Stimulated activated CD8-positive, alpha-beta memory T cell treated with anti-CD3 and anti-CD28 coated beads, Interleukin-4, amount 100 ng/mL, for 1 hour (primary cell): ENCODE measurements around the gene INPP4A.

ENCODE experiments used
- DNase-seq, 2 donors: peaks; one replicate each; pipeline ENCODE4 v3.0.0-alpha.2; 2020; ENCODE audit warnings: low read depth in 2 of 2, low spot score in 1 of 2

INPP4A gene

GRCh38 chr2:98474979-98475632 is 30.4 kb downstream of the INPP4A start:
- no peak for DNase-seq

- DNase-seq = no peak
Measured at GRCh38 chr2:98476192-98476868, 31.7 kb downstream of the INPP4A start.

DNA sequence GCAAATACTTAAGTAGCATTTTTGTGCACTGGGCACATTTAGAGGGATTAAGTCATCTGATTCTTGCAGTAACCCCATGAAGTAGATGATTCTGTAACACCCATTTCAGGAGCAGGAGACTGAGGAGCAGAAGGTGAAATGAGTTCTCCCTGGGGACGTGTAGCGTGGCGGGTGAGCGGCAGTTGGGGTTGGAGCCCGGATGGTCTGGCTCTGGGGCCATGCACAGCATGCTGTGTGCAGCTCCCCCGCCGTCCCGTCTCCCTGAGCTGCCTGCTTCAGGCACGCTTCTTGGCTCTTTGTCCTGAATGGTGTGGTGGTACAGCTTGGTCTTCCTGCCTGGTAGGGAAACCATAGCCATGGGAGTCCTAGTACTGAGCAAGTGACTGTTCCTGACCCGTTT is 32.4 kb downstream of the INPP4A start:
- DNase-seq = no peak

GRCh38 chr2:98477506-98477905 is 32.8 kb downstream of the INPP4A start:
- no peak for DNase-seq

DNA sequence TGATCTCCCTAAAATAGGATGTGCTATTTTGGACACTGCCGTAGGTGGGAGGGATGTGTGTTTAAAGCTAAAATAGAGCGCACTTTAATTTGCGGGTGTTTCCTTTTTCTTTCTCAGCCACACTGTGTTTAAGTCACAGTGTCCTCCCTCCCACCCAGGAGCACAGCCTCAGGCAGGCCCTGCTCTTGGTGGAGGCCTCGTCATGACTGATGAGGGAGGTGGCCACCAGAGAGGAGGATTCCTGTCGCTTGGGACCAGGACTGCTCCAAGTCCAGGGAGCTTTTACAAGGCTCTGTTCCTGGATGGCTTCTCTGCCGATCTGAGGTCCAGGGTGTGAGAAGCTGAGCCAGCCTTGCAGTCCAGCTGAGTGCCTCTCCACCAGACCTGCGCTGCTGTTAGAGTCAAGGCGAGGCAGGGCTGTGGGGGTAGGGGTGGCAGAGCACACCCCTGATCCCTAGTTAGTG is 33.5 kb downstream of the INPP4A start:
- no peak for DNase-seq

DNA sequence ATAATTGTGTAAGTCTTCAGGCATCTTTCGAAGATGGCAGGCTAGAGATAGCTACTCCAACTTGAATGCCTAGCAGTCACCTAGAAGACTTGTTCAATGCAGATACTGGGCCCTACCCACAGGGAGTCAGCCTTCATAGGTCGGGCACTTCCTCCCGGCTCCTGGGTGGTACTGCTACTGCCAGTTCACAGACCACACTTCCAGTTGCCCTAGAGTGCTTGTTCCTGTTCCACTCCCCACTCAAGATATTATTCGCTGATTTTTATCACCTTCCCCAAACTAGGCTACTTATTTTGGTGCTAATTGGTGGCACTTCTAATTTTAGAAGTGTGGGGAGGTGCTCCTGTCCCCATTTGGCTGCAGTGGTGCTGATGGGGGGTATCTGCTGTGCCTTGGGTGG is 34.2 kb downstream of the INPP4A start:
- no peak for DNase-seq

DNA sequence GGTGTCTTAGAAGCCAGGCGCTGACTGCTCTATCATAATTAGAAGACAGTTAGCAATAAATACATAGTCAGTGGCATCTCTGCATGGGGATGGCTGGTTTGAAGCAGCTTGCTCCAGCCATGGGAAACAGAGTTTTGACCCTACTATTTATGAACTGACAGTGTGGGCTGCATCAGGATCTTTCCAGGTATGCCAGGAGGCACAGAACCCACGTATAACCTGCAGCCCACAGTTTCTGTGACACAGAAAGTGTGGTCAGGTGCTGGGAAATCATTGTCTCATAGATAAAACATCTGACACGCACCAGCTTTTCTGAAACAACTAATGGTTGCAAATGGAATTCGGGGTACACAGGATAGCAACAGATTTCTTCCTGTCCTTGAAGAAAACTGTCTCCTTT is 34.7 kb downstream of the INPP4A start:
- DNase-seq = no peak

GRCh38 chr2:98479959-98480524 is 35.4 kb downstream of the INPP4A start:
- DNase-seq = no peak

GRCh38 chr2:98480598-98480997 is 35.9 kb downstream of the INPP4A start:
- DNase-seq = no peak

DNA sequence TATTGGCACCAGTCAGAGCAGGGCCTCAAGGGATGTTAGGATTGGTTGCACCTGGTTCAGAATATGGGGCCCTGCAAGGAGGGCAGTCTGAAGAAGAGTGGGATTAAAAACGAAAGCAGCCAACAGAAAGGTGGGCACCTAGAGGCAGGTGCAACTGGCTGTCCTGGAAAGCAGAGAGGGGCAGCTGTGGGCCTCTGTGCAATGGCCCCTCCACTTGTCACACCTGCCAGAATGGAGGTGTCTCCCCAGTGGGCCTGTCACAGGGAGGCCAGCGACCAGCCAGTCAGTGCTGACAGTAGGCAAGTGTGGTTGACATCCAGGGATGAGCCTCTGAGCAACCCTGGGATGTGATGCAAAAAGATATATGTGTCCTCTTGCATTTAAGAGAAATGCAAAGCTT is 37.7 kb downstream of the INPP4A start:
- DNase-seq = no peak

GRCh38 chr2:98483257-98483861 is 38.7 kb downstream of the INPP4A start:
- DNase-seq = no peak

DNA sequence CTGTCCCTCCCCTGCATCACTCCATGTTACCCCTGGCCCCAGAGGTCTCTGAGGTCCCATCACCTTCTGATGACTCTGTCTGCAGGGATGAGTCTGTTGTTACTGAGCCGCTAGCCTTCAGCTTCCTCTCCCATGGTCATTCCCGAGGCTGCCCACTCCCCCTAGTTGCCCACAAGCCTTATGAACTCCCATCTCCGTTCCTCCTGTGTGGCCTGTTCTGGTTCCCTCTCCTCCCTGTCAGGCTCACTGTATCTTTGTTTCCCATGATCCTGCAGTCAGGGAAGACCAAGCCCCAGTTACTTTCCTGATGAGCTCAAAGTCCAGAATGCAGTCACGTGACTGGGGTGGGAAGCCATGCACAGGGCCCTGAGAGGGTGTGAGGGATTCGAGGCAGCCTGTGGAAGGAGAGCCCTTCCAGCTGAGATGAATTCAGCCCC is 39.5 kb downstream of the INPP4A start:
- no peak for DNase-seq

DNA sequence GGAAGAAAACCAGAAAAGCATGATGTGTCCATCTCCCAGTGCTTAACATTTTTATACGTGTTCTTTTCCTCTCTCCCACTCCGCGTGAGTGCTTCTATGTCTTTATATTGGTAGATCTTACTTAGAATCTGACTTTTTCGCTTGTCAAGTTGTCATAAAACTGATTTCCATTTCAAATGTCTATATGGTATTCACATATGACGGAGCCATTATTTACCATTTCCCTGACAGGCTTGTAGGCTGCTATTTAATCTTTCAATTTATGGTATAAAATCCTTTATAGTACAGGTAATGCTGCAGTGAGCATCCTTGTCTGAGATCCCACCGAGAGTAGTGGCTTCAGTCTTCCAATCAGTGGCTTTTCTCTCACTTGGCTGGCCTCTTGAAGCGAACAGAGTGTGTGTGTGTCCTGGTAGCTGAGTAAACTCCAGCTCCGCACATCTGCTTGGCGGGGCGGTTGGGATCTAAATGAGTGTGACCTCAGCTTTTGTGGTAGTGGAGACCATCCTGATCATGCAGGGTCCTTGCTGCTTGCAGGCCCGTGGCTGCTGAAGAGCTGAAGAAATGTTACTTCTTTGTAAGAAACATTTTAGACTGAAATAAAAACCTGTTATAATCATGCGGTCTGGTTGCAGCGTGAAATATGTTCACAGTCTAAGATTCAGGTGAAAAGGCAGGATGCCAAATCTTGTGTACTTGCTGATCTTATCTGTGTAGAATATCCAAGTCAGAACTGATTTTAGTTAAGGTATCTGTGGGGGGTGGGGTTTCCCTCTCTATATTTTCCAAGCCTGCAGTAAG is 40.2 kb downstream of the INPP4A start:
- no peak for DNase-seq

GRCh38 chr2:98485453-98485755 is 40.7 kb downstream of the INPP4A start:
- DNase-seq = no peak

DNA sequence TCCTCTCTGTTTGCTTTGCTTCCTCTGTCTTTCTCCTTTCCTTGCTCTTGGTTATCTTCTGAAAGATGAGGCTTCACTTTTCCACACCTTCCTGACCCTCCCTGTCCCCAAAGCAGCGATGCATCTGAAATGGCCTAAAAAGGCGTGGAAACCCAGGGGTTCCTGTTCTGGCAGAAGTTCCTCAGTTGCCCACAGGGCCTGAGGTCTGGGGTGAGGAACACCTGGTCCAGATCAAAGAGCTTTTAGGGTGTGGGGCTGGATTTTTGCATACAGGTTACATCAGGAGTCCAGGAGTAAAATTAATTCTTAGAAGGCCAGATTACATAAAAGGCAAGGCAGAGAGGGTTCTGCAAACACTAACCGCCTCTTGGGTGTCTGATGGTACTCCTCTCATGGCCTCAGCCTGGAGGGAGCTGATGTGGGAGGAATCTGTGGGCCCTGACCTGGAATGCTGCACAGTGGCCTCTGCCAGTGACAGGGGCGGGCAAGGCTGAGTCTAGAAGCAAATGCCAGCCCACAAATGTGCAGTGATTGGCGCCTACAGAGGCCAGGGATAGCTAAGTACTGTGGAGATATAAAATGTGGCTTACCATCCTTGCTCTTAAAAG is 41.8 kb downstream of the INPP4A start:
- no peak for DNase-seq

- no peak for DNase-seq
Measured at GRCh38 chr2:98487101-98487805, 42.6 kb downstream of the INPP4A start.

DNA sequence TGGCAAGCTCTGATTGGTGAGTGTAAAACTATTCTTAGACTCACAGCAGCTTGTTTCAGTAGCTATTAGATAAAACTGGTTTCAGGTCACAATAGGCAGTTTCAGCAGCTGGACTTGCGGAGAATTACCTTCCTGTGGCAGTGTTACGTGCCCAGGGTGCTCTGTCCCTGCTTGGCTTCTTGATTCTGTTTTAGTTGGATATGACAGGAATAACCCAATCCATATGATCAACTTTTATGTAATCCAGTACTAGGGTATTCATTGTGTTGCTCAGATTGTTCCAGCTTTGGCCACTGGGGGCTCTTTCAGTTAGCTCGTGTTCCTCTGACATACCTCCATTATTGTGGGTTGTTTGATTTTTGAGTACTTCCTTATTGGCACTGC is 43.1 kb downstream of the INPP4A start:
- DNase-seq = no peak

DNA sequence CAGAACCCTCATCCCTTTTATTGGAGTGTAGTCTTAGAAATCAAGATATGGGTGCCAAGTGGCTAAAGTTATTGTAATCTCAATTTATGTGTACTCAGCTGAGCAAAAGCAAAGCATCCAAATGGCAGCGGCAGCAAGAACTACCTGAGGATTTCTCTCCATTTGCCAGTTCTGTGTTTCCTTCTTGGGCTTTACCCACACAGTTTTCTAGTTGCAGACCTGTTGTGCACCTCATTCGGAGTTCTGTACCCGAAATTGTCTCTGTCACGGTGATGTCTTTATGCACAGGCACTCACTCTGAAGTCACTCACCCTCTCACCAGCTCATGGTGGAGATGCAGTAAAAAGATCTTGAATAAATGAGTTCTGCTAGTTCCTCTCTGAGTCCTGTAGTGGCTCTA is 43.6 kb downstream of the INPP4A start:
- DNase-seq = no peak

GRCh38 chr2:98489486-98489885 is 44.8 kb downstream of the INPP4A start:
- no peak for DNase-seq
